Sigmoid colon (tissue), 7 donors: ENCODE data around the gene LYSMD4. TPM values are rescaled to one million over a fixed set of nuclear protein-coding genes. Genes with fewer than 3 reads are reported as not detected.

ENCODE experiments used
- DNase-seq: peaks from one replicate; pipeline ENCODE4 v3.0.0-alpha.2; 2019
- H3K27ac ChIP-seq, 4 donors: fragments of 200-600 bp; sonication (generic); one replicate each; pipeline ENCODE4 v1.5.1; 2016 to 2019; ENCODE audit warnings: mild to moderate bottlenecking in 1 of 4
- H3K27me3 ChIP-seq, 3 donors: fragments of 200-600 bp; sonication (generic); one replicate each; pipeline ENCODE4 v1.5.1; 2019; ENCODE audit warnings: mild to moderate bottlenecking in 1 of 3
- H3K36me3 ChIP-seq, 4 donors: fragments of 200-600 bp; sonication (generic); one replicate each; pipeline ENCODE4 v1.5.1; 2016 to 2019
- H3K4me1 ChIP-seq, 4 donors: fragments of 200-600 bp; sonication (generic); one replicate each; pipeline ENCODE4 v1.5.1; 2017 to 2019
- H3K4me3 ChIP-seq, 4 donors: fragments of 200-600 bp; sonication (generic); one replicate each; pipeline ENCODE4 v1.5.1; 2017 to 2019; ENCODE audit warnings: mild to moderate bottlenecking in 2 of 4, moderate library complexity in 1 of 4
- H3K9me3 ChIP-seq, 4 donors: fragments of 200-600 bp in 3 of 4; sonication (generic) in 3 of 4; one replicate each; pipeline versions ENCODE4 v1.5.1 to v1.6.1; 2013 to 2019
- EP300 ChIP-seq, 4 donors: sonication (generic); formaldehyde crosslinking; IDR thresholded peaks; one replicate each; pipeline ENCODE4 v1.6.1; 2017; ENCODE audit warnings: antibody characterized with exemption in 4 of 4
- POLR2A ChIP-seq, 2 donors: fragments of 450-650 bp; IDR thresholded peaks; one replicate each; pipeline ENCODE4 v1.6.1; 2016; ENCODE audit warnings: antibody characterized with exemption in 2 of 2, mild to moderate bottlenecking in 2 of 2, moderate library complexity in 2 of 2
- POLR2AphosphoS5 ChIP-seq, 4 donors: sonication (generic); formaldehyde crosslinking; IDR thresholded peaks; one replicate each; pipeline ENCODE4 v1.6.1; 2017; ENCODE audit warnings: antibody characterized with exemption in 4 of 4
- WGBS, 2 donors: extraction: QIAGEN DNeasy Blood & Tissue Kit; methylation state at CpG; one replicate each; pipeline ENCODE4 v1.1.7; 2013; 5-methylcytosine and 5-hydroxymethylcytosine counted together
- intact Hi-C: fragments of 100-400 bp; cut with DNase I; formaldehyde crosslinking; loops from one replicate; pipeline ENCODE4 v1.15.1; 2023
- polyA plus RNA-seq, 3 donors: library from polyadenylated mRNA; stranded (reverse); fragments of 200-250 nt; gene quantifications; one replicate each; pipeline ENCODE4 v1.2.3, GENCODE V29; 2013
- total RNA-seq, 4 donors: library from RNA; depleted of rRNA; stranded (reverse); fragments of >200 nt; gene quantifications; one replicate each; pipeline ENCODE4 v1.1.0, GENCODE V29; 2016
- TF ChIP-seq, protein P1 (sequence below), 4 experiments: fragments of 450-650 bp in 3 of 4; fragments of 200-600 bp in 1 of 4; IDR thresholded peaks; one replicate each; pipeline ENCODE4 v1.5.1; 2016 to 2019; ENCODE audit warnings: antibody characterized with exemption in 4 of 4, mild to moderate bottlenecking in 3 of 4, moderate library complexity in 2 of 4
- donor health status: healthy with polysubstance abuse.
- donor health status: Bipolar disorder and iron deficiency.
- donor health status: healthy.

The LYSMD4 gene
- total and polyA plus RNA-seq, 7 donors, result 5.1 to 15.3 (median 7.1) TPM

DNA sequence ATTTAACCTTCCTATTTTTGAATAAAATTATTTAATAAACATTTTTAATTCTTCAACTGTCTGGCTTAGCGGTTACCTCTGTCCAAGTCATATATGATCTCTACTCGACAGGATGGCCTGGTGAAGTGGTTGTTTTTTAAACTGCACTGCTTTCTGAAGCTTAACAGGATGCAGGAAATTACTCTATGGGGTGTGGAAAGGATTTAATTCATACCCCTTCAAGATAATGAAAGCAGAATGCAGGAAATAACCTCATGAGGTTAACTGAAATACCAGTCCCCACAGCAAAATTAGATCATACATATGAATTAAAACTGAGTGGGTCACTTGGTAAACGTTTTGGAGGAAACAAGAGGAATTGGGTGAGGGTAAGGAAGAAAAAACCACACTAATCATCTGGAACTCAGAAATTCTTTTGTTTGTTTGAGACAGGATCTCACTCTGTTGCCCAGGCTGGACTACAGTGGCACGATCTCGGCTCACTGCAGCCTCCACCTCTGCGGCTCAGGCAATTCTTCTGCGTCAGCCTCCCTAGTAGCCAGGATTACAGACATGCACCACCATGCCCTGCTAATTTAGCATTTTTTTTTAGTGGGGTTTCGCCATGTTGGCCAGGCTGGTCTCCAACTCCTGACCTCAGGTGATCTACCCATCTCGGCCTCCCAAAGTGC is 50.1 kb downstream of the LYSMD4 start:
- Histone ChIP-seq H3K9me3 (peaks cover 0 to 3% (median 0%) of the 10 kb centered on the region in 4 donors), H3K27ac (peak overlapping the region in 3 of 4 donors; percentile 13 to 64 (median 58)), H3K4me3 (no peak overlapping the region), H3K4me1 (peaks cover 0 to 22% (median 11%) of the 10 kb centered on the region in 4 donors), H3K36me3 (peaks cover 0 to 29% (median 0%) of the 10 kb centered on the region in 4 donors), H3K27me3 (no peaks in the 10 kb centered on the region)
- WGBS, 2 donors, result 78 to 94% methylated on average over 9 of the region's 9 CpGs
- DNase-seq, result no peak
- TF ChIP-seq POLR2A (IDR thresholded peaks at IDR 0.05), result no peak
- TF ChIP-seq POLR2AphosphoS5 (IDR thresholded peaks at IDR 0.05), result no peak
- TF ChIP-seq EP300 (IDR thresholded peaks at IDR 0.05), result no peak
- intact Hi-C loops, result no loop called here

DNA sequence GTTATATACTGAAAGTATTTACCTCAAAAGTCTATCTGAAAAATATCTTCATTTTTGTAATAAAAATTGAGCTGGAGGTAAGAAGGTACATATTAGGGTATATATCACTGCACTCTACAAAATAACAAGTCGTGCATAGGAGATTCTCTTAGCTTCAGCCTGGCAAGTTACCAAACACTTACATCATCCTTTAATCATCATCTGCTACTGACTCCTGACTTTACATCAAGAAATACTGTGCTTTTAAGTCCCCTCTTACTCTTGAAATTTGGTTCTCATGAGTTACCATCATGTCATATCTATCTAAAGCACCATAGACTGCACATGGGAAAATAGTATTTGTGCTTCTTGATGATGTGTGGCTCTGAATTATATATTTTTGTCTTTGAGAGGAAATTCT is 50.8 kb downstream of the LYSMD4 start:
- WGBS, 2 donors, result 0 to 73% methylated on average over 1 of the region's 1 CpG
- peaks cover 0 to 30% (median 0%) of the 10 kb centered on the region in 4 donors for H3K36me3 ChIP-seq
- peak overlapping the region in 3 of 4 donors; percentile 13 to 64 (median 58) for H3K27ac ChIP-seq
- H3K27me3 ChIP-seq, result no peaks in the 10 kb centered on the region
- no peak for DNase-seq
- H3K4me1 ChIP-seq, result peaks cover 0 to 27% (median 12%) of the 10 kb centered on the region in 4 donors
- TF ChIP-seq POLR2AphosphoS5 (IDR thresholded peaks at IDR 0.05) (no peak), EP300 (IDR thresholded peaks at IDR 0.05) (no peak), POLR2A (IDR thresholded peaks at IDR 0.05) (no peak)
- TF ChIP-seq, protein P1, sequence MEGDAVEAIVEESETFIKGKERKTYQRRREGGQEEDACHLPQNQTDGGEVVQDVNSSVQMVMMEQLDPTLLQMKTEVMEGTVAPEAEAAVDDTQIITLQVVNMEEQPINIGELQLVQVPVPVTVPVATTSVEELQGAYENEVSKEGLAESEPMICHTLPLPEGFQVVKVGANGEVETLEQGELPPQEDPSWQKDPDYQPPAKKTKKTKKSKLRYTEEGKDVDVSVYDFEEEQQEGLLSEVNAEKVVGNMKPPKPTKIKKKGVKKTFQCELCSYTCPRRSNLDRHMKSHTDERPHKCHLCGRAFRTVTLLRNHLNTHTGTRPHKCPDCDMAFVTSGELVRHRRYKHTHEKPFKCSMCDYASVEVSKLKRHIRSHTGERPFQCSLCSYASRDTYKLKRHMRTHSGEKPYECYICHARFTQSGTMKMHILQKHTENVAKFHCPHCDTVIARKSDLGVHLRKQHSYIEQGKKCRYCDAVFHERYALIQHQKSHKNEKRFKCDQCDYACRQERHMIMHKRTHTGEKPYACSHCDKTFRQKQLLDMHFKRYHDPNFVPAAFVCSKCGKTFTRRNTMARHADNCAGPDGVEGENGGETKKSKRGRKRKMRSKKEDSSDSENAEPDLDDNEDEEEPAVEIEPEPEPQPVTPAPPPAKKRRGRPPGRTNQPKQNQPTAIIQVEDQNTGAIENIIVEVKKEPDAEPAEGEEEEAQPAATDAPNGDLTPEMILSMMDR (IDR thresholded peaks at IDR 0.05), result no peak
- no peak overlapping the region for H3K4me3 ChIP-seq
- intact Hi-C loops, result no loop called here
- peaks cover 0 to 3% (median 0%) of the 10 kb centered on the region in 4 donors for H3K9me3 ChIP-seq

DNA sequence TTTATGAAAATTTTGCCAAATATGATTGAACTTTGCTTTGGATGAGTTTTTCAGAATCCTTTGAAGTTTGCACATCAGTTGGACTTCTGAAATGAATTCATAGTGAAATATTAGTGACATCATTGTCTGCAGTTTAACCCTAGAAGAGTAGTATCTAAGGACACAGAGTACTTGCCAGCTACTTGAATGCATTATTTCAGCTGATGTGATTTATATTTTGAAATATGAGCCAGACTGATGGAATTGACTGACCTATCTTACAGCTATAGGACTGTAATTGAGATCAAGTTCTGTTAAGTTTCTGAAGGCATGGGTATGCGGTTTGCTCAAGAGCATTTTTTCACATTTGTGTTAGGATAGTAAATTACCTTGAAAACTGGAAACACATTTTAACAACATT is 51.2 kb downstream of the LYSMD4 start:
- peaks cover 0 to 29% (median 14%) of the 10 kb centered on the region in 4 donors for H3K4me1 ChIP-seq
- TF ChIP-seq, protein P1 (IDR thresholded peaks at IDR 0.05), result no peak
- TF ChIP-seq POLR2A (IDR thresholded peaks at IDR 0.05) (no peak), EP300 (IDR thresholded peaks at IDR 0.05) (no peak), POLR2AphosphoS5 (IDR thresholded peaks at IDR 0.05) (no peak)
- WGBS, 2 donors, result 88 to 96% methylated on average over 1 of the region's 1 CpG
- no peaks in the 10 kb centered on the region for H3K27me3 ChIP-seq
- peak overlapping the region in 2 of 4 donors; percentile 58 to 64 for H3K27ac ChIP-seq
- H3K9me3 ChIP-seq, result peaks cover 0 to 3% (median 0%) of the 10 kb centered on the region in 4 donors
- DNase-seq, result no peak
- H3K4me3 ChIP-seq, result no peak overlapping the region
- H3K36me3 ChIP-seq, result peaks cover 0 to 32% (median 0%) of the 10 kb centered on the region in 4 donors
- intact Hi-C loops, result no loop called here

DNA sequence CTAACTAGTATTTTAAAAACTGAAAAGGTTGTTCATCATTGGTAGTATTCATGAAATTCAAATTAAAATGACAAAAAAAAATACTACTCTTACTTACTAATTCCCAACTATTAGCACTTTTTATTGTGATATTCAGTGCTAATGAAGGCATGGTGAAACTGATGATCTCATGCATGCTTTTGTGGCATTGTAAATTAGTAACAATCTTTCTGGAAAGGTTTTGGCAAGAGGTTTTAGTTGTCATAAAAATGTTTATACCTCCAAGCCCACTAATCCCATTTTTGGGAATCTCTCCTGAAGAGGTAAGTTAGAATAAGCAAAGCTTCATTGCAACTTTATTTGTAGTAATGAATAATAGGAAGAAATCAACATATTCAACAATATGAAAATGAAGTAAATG is 53.0 kb downstream of the LYSMD4 start:
- H3K27ac ChIP-seq, result peak overlapping the region in 2 of 4 donors; percentile 58 to 64
- TF ChIP-seq, protein P1 (IDR thresholded peaks at IDR 0.05), result no peak
- TF ChIP-seq POLR2A (IDR thresholded peaks at IDR 0.05) (no peak), POLR2AphosphoS5 (IDR thresholded peaks at IDR 0.05) (no peak), EP300 (IDR thresholded peaks at IDR 0.05) (no peak)

DNA sequence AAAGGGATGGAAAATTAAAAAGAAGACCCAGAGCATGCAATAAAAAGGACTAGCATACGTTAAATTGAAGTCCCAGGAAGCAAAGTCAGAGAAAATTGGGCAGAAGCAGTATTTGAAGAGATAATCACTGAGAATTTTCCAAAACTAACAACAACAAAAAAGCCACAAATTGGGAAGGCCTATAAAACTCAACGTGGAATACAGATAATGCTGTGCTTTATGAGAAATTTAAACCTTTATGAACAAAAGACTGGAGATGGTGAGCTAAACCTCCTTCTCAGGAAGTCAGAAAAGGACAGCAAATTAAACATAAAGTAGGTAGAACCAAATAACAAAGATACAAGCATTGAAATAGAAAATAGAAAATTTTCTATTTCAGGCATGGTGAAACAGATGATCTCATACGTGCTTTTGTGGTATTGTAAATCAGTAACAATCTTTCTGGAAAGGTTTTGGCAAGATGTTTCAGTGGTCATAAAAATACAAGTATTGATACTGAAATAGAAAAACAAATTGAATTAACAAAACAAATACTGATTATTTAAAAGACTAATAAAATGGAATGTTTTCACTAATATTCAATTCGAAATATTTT is 55.6 kb downstream of the LYSMD4 start:
- no peak for TF ChIP-seq POLR2A (IDR thresholded peaks at IDR 0.05)
- TF ChIP-seq EP300 (IDR thresholded peaks at IDR 0.05), result no peak
- TF ChIP-seq, protein P1 (IDR thresholded peaks at IDR 0.05), result no peak
- TF ChIP-seq POLR2AphosphoS5 (IDR thresholded peaks at IDR 0.05), result no peak
- H3K27ac ChIP-seq, result peak overlapping the region in 2 of 4 donors; percentile 47 to 64
- DNase-seq, result no peak
- H3K27me3 ChIP-seq, result no peaks in the 10 kb centered on the region
- peaks cover 7 to 56% (median 12%) of the 10 kb centered on the region in 4 donors for H3K36me3 ChIP-seq
- H3K4me3 ChIP-seq, result no peak overlapping the region
- H3K9me3 ChIP-seq, result no peaks in the 10 kb centered on the region
- intact Hi-C loops, result loop anchor here (5.0 kb wide), 1 partner anchor 50 kb away; no protein-coding TSS in a partner anchor
- WGBS, 2 donors, result 73 to 84% methylated on average over 4 of the region's 4 CpGs
- peaks cover 0 to 27% (median 13%) of the 10 kb centered on the region in 4 donors for H3K4me1 ChIP-seq

More for the DNA sequence above, 53.0 kb downstream of the LYSMD4 start:
- intact Hi-C loops, result no loop called here
- Histone ChIP-seq H3K36me3 (peaks cover 2 to 48% (median 4%) of the 10 kb centered on the region in 4 donors), H3K27me3 (no peaks in the 10 kb centered on the region), H3K4me3 (no peak overlapping the region), H3K4me1 (peaks cover 0 to 29% (median 14%) of the 10 kb centered on the region in 4 donors), H3K9me3 (no peaks in the 10 kb centered on the region)
- DNase-seq, result no peak
